Panc1 (cell line): ENCODE measurements around the gene ALPP. TPM values are rescaled to one million over a fixed set of nuclear protein-coding genes. Genes with fewer than 3 reads are reported as not detected.

Experiments used
- ATAC-seq: fragments of 200-7000 bp; cut with Tn5 transposase; 2 replicates; pipeline ENCODE4 v1.9.1; 2020; ENCODE audit warnings: mild to moderate bottlenecking, moderate library complexity
- BruUV-seq: library from RNA; stranded (reverse); fragments of 400-500 nt; replicated peaks from 2 replicates; lab custom pipeline; 2021; lab: Mats Ljungman, UMichigan
- CTCF ChIA-PET: fragments of 300-600 bp; sonication (Branson Sonifier 250); formaldehyde crosslinking; loops from one replicate; lab custom pipeline; 2022; ENCODE audit warnings: antibody characterized with exemption; lab: Charles Lee
- POLR2A ChIA-PET: fragments of 300-600 bp; sonication (Branson Sonifier 250); formaldehyde crosslinking; loops from one replicate; lab custom pipeline; 2022; ENCODE audit warnings: antibody characterized with exemption; lab: Charles Lee
- DNase-seq: peaks from one replicate; pipeline ENCODE4 v3.0.0-alpha.2; 2010; ENCODE audit warnings: low read depth, low spot score
- H3K27ac ChIP-seq: 2 replicates; pipeline ENCODE4 v1.5.1; 2011; ENCODE audit warnings: mild to moderate bottlenecking, low read length, inconsistent platforms
- H3K27me3 ChIP-seq: fragments of 200-500 bp; sonication (Bioruptor generic); 2 replicates; pipeline ENCODE4 v1.6.0; 2014; ENCODE audit warnings: low read length, inconsistent platforms; ENCODE audit not compliant: control insufficient read depth, insufficient read depth
- H3K36me3 ChIP-seq: fragments of 200-500 bp; sonication (Bioruptor generic); 2 replicates; pipeline ENCODE4 v1.5.1; 2014; ENCODE audit warnings: inconsistent platforms, mild to moderate bottlenecking, low read length, moderate library complexity; ENCODE audit not compliant: control insufficient read depth, insufficient read depth
- H3K4me1 ChIP-seq: 2 replicates; pipeline ENCODE4 v1.5.1; 2011; ENCODE audit warnings: inconsistent platforms, mild to moderate bottlenecking, low read length, moderate library complexity; ENCODE audit not compliant: control insufficient read depth, insufficient read depth
- H3K4me3 ChIP-seq, 2 experiments: 2 replicates each; pipeline ENCODE4 v1.5.1; 2011 to 2012; ENCODE audit warnings: low read depth in 2 of 2, low read length in 2 of 2, mild to moderate bottlenecking in 2 of 2, inconsistent platforms in 1 of 2, moderate library complexity in 1 of 2
- H3K9me3 ChIP-seq: fragments of 200-500 bp; sonication (Bioruptor generic); 2 replicates; pipeline ENCODE4 v1.5.1; 2014; ENCODE audit warnings: low read depth, mild to moderate bottlenecking, inconsistent platforms, low read length, moderate library complexity; ENCODE audit not compliant: control insufficient read depth, insufficient read depth
- CTCF ChIP-seq: fragments of 450-650 bp; IDR thresholded peaks from 2 replicates; pipeline ENCODE4 v1.5.1; 2017; ENCODE audit warnings: mild to moderate bottlenecking
- POLR2AphosphoS5 ChIP-seq: IDR thresholded peaks from 2 replicates; pipeline ENCODE4 v1.6.1; 2012; ENCODE audit warnings: mild to moderate bottlenecking, low read depth, low read length, moderate library complexity
- REST ChIP-seq, 2 experiments: IDR thresholded peaks; 2 replicates each; pipeline ENCODE4 v1.6.1; 2011 to 2012; ENCODE audit warnings: low read depth in 2 of 2, control low read depth in 1 of 2, low read length in 1 of 2, mild to moderate bottlenecking in 1 of 2, moderate library complexity in 1 of 2; ENCODE audit not compliant: insufficient read depth in 1 of 2
- SIN3A ChIP-seq: IDR thresholded peaks from 2 replicates; pipeline ENCODE4 v1.6.1; 2012; ENCODE audit warnings: low read depth, mild to moderate bottlenecking, low read length, moderate library complexity, borderline replicate concordance; ENCODE audit not compliant: insufficient read depth
- TCF7L2 ChIP-seq: IDR thresholded peaks from 2 replicates; pipeline ENCODE4 v1.6.1; 2011; ENCODE audit warnings: mild to moderate bottlenecking, low read depth, low read length, inconsistent platforms
- in situ Hi-C: cut with HindIII; loops from 2 replicates; pipeline ENCODE4 v1.10.0; 2016; ENCODE audit warnings: low sequenced_read_pairs, low pct_unique_long_range_greater_than_20kb
- intact Hi-C: fragments of 100-400 bp; cut with micrococcal nuclease; formaldehyde crosslinking; loops from one replicate; pipeline ENCODE4 v1.10.0; 2022; ENCODE audit not compliant: unreplicated experiment
- total RNA-seq: library from RNA; stranded (reverse); gene quantifications from one replicate; pipeline ENCODE4 v1.2.1, GENCODE V29; 2021; ENCODE audit not compliant: unreplicated experiment

ALPP gene
- total RNA-seq, 1 experiment from 2014 or later: 7.3 TPM

GRCh38 chr2:232340171-232340935, 38.2 kb upstream of the ALPP start:
- ChIA-PET CTCF (interaction anchor here (0.6 kb wide), 1 partner anchor 16 kb away, joined by 3 read pairs; no protein-coding TSS in a partner anchor), POLR2A (no interaction called here)
- in situ Hi-C loops: no loop called here
- ATAC-seq: no peak
- Histone ChIP-seq H3K4me1 (no peaks in the 10 kb centered on the region; the same call in 1 of the 2 replicates), H3K27ac (no peak overlapping the region), H3K4me3 (no peak overlapping the region), H3K36me3 (no peaks in the 10 kb centered on the region), H3K9me3 (no peaks in the 10 kb centered on the region), H3K27me3 (no peaks in the 10 kb centered on the region)
- intact Hi-C loops: loop anchor here (10.0 kb wide), 1 partner anchor 184 kb away; the partner anchor contains the start of genes CHRND and PRSS56
- DNase-seq: no peak
- TF ChIP-seq SIN3A: no peak
- no peak for TF ChIP-seq POLR2AphosphoS5
- no peak for TF ChIP-seq REST (IDR thresholded peaks at IDR 0.05; ENCODE audit: insufficient read depth in 1 of 2, low read depth in 2 of 2, low read length in 1 of 2)
- TF ChIP-seq CTCF: no peak
- TF ChIP-seq TCF7L2: no peak
- no TSS peak for BruUV-seq

GRCh38 chr2:232341061-232341738, 37.4 kb upstream of the ALPP start:
- no peak overlapping the region for H3K27ac ChIP-seq
- H3K9me3 ChIP-seq: no peaks in the 10 kb centered on the region
- ChIA-PET POLR2A (no interaction called here), CTCF (interaction anchor here (0.6 kb wide), 1 partner anchor 17 kb away, joined by 3 read pairs; no protein-coding TSS in a partner anchor)
- no peaks in the 10 kb centered on the region for H3K27me3 ChIP-seq
- DNase-seq: no peak
- no peak for ATAC-seq
- H3K4me3 ChIP-seq: no peak overlapping the region
- no peaks in the 10 kb centered on the region for H3K36me3 ChIP-seq
- TF ChIP-seq POLR2AphosphoS5 (peak; percentile 9; the same call in 1 of the 2 replicates), CTCF (no peak)
- intact Hi-C loops (loop anchor here (10.0 kb wide), 1 partner anchor 184 kb away; the partner anchor contains the start of genes CHRND and PRSS56), in situ Hi-C loops (no loop called here)
- H3K4me1 ChIP-seq: no peaks in the 10 kb centered on the region; the same call in 1 of the 2 replicates
- BruUV-seq: no TSS peak
